GM19099 (cell line): ENCODE measurements around the gene LARP1.

ENCODE experiments used
- POLR2A ChIP-seq: IDR thresholded peaks from 3 replicates; pipeline ENCODE4 v1.6.1; 2011; ENCODE audit warnings: low read depth; ENCODE audit not compliant: insufficient read length; ENCODE audit errors: extremely low read depth

LARP1 gene

GRCh38 chr5:154866841-154867240 is 111.7 kb downstream of the LARP1 start:
- TF ChIP-seq POLR2A: no peak
